Measurements from ENCODE around the gene SERP2. TPM values are rescaled to one million over a fixed set of nuclear protein-coding genes. Genes with fewer than 3 reads are reported as not detected.

Gene SERP2
- total RNA-seq, 3 donors from 2014 or later = 3.3 to 6.0 (median 5.8) TPM

DNA sequence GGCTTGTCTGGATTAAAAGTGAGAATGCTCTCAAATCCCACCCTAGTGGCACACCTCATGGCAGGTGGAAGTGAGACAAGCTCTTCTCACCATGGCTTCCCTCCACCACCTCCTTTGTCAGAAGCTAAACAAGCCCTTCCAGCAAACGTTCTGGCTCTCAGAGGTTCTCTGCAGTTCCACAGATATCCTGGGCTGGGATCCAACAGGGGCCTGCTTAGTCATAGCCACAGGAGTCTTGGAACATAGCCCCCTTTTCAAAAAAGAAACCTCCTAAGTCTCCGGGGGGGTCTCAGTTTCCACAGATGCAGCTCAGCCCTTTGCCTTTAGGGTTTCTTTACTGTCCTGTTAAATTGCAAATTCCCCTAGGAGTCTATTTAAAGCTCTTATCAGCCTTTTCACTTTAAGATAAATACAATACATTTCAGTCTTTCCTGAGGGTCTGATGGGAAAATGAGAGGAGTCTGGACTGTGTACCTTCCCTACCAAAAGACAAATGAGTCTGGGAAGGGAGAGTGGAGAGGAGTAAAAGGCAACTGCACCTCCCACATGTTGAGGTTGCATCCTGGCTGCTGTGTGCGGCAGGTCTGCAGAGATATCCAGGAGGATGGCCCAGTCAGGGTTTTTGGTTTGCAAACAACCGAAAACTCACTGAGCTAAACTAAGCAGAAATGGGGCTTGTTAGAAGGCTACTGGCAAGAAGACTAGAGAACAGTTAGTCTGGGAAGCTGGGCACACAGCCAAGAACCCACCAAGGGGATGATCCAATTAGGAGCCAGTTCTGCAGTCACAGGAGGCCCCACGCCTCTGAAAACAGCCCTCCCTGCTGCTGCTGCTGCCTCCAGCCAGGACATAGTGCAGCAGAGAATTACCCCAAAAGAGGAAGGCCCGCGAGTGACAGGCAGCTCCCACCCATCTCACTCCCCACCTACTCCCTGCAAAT, 41.4 kb upstream of the SERP2 start:
- TF ChIP-seq, protein P1, sequence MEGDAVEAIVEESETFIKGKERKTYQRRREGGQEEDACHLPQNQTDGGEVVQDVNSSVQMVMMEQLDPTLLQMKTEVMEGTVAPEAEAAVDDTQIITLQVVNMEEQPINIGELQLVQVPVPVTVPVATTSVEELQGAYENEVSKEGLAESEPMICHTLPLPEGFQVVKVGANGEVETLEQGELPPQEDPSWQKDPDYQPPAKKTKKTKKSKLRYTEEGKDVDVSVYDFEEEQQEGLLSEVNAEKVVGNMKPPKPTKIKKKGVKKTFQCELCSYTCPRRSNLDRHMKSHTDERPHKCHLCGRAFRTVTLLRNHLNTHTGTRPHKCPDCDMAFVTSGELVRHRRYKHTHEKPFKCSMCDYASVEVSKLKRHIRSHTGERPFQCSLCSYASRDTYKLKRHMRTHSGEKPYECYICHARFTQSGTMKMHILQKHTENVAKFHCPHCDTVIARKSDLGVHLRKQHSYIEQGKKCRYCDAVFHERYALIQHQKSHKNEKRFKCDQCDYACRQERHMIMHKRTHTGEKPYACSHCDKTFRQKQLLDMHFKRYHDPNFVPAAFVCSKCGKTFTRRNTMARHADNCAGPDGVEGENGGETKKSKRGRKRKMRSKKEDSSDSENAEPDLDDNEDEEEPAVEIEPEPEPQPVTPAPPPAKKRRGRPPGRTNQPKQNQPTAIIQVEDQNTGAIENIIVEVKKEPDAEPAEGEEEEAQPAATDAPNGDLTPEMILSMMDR (IDR thresholded peaks at IDR 0.05) = no peak
- peak; percentile 32 for ATAC-seq
- intact Hi-C loops (cut with DNase I, micrococcal nuclease) = no loop called here
- no peaks in the 10 kb centered on the region for H3K9me3 ChIP-seq
- H3K4me3 ChIP-seq = no peak overlapping the region
- no peaks in the 10 kb centered on the region for H3K36me3 ChIP-seq (ENCODE audit: low read depth)
- peak in 1 of 3 donors; percentile 56 for DNase-seq
- no peaks in the 10 kb centered on the region for H3K4me1 ChIP-seq (ENCODE audit: low read depth)

DNA sequence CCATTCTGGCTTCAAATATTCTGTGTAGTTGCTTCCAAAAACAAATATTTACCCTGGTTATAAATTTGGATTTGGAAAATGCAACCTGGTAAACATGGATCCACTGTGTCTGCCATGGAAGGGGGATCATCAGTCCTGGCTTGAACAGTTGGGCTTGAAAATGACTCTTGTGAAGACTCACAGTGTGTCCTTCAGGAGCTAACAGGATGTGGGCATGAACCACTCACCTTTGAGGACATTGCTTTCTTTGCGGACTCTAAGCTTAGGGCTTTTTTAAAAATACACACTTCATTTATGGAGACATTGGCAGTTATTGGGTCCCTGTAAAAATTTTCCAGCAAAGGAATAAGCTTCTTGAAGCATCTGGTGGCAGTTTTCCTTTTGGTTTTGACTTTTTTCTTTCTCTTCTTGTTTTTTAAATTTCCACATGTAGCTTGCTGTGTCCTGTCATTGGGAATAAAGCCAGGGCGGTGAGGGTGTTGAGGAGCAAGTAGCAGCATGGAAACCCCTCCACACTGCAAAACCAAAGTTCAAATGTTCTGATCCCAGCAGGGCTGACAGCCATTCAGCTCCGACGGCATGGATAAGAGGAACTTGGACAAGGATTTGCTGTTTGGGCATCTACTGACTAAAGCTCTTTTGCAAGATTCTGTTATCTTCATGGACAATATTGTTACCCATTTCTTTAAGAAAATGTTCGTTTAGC, 39.5 kb upstream of the SERP2 start:
- Histone ChIP-seq H3K9me3 (no peaks in the 10 kb centered on the region), H3K4me1 (ENCODE audit: low read depth) (no peaks in the 10 kb centered on the region), H3K36me3 (ENCODE audit: low read depth) (no peaks in the 10 kb centered on the region), H3K4me3 (no peak overlapping the region)
- no peak for DNase-seq
- TF ChIP-seq, protein P1 (IDR thresholded peaks at IDR 0.05) = no peak
- intact Hi-C loops (cut with DNase I, micrococcal nuclease) = no loop called here
- ATAC-seq = no peak

DNA sequence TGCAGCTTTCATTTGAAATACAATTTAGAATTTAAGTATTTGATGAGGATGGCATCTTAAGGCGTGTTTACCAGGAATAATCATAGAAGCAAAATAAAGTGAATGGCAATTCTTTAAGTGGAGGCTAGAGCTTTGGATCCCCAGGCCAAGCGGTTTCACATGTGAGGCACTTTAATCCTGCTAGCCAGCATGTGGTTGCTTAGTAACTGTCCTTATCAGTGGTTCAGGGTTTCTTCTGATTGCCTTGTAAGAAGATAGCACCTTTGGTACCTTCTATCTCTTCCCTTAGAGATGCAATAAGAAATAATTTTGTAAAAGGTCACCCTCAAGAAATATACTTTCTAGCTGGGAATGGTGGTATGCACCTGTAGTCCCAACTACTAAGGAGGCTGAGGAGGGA, 38.9 kb upstream of the SERP2 start:
- TF ChIP-seq, protein P1 (IDR thresholded peaks at IDR 0.05) = no peak
- Histone ChIP-seq H3K4me3 (no peak overlapping the region), H3K36me3 (ENCODE audit: low read depth) (no peaks in the 10 kb centered on the region), H3K9me3 (no peaks in the 10 kb centered on the region), H3K4me1 (ENCODE audit: low read depth) (no peaks in the 10 kb centered on the region)
- no peak for DNase-seq
- intact Hi-C loops (cut with DNase I, micrococcal nuclease) = no loop called here
- ATAC-seq = no peak

DNA sequence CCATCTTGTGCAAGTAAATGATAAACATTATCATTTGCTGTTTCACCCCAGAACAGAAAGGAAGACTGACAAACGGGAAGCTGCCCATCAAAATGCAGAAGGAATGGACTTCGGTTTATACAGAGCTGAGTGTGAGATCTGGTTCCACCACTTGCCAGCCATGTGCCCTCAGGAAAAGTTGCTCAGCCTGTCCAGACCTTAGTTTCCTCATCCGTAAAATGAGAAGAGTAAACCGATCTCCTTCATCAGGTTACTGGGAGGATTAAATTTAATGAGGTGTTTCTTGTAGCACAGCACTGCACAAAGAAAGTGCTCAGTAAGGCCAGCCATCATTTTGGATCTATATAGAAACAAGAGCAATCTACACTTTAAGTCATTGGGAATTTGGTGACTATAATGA, 36.7 kb upstream of the SERP2 start:
- H3K4me1 ChIP-seq (ENCODE audit: low read depth) = no peaks in the 10 kb centered on the region
- DNase-seq (no peak), ATAC-seq (peak; percentile 29)
- no peak overlapping the region for H3K4me3 ChIP-seq
- TF ChIP-seq, protein P1 (IDR thresholded peaks at IDR 0.05) = no peak
- no peaks in the 10 kb centered on the region for H3K9me3 ChIP-seq
- intact Hi-C loops (cut with DNase I, micrococcal nuclease) = no loop called here
- no peaks in the 10 kb centered on the region for H3K36me3 ChIP-seq (ENCODE audit: low read depth)

DNA sequence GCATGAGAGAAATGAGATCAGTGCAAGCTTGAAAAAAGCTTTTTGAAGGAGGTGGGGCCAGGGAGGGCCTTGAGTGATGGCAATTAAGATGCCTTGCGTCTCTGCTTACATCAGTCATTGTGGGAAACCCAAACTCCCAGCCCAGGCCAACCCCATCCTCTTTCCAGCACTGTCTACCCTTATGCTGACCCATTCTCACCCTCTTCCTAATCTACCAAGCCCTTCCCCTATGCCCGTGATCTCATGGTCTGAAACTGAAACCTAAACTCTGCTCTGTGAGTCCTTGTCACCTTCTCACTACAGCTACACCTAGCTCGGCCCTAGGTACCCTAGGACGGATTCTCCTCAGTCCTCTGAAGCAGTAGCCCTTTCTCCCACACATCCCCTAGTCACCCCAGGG, 36.0 kb upstream of the SERP2 start:
- H3K9me3 ChIP-seq = no peaks in the 10 kb centered on the region
- DNase-seq (no peak), ATAC-seq (no peak)
- H3K36me3 ChIP-seq (ENCODE audit: low read depth) = no peaks in the 10 kb centered on the region
- intact Hi-C loops (cut with DNase I, micrococcal nuclease) = no loop called here
- no peaks in the 10 kb centered on the region for H3K4me1 ChIP-seq (ENCODE audit: low read depth)
- TF ChIP-seq, protein P1 (IDR thresholded peaks at IDR 0.05) = no peak
- no peak overlapping the region for H3K4me3 ChIP-seq

Measured in mucosa of descending colon (tissue), 3 donors.